HG03175 (cell line): ENCODE data around the gene SCIN.
"Not testable (repeated sequence)": the region's sequence is repeated elsewhere in the genome, so short reads cannot be mapped to it uniquely, and the experiment has no call there.

Experiments used
- ATAC-seq: cut with Tn5 transposase; IDR thresholded peaks from one replicate; pipeline ENCODE4 v1.9.1; 2021; ENCODE audit warnings: mild to moderate bottlenecking, moderate library complexity; ENCODE audit not compliant: unreplicated experiment

The SCIN gene

DNA sequence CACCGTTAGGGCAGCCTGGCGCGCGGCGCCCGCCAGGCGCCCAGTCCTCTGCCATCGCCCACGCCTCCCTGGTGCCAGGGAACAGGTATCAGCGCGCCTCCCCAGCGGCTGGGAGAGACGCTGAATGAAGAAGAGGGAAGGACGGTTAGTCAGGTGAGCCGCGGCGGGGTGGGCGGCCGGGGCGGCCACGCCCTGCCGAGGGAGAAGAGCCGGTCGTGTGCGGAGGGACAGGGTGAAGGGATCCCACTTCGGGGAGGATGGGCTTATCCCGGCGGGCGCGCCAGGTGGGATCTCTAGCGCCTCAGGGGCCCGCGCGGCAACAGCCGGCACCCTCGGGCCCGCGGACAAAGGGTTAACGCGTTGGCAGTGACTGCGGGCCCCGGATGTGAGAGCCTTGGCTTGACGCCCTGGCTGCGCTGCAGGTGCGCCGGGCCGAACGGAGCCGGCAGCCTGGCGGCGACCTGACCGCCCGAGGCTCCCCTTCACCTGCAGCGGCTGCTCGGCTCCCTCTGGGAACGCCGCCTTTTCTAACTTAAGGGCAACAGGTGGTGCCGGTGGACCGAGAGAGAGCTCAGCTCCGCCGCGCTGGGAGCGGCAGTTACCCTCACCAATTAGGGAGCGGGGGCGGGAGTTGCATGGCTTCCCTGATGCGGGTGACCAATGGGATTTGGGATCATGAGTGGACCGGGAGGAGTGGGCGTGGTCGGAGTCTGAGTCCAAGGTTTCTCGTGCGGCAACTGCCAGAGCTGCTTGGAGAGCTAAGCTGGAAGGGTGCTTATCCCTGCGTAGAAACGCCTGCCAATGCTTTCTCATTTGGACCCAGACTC lies 116.6 kb downstream of the SCIN start, which contains the start of gene ARL4A:
Gene ARL4A, plus strand, starts transcription at position 743 of the 827 bp plus-strand sequence. CDS start 622 bp downstream, outside the sequence.
- peak; percentile 69 for ATAC-seq

DNA sequence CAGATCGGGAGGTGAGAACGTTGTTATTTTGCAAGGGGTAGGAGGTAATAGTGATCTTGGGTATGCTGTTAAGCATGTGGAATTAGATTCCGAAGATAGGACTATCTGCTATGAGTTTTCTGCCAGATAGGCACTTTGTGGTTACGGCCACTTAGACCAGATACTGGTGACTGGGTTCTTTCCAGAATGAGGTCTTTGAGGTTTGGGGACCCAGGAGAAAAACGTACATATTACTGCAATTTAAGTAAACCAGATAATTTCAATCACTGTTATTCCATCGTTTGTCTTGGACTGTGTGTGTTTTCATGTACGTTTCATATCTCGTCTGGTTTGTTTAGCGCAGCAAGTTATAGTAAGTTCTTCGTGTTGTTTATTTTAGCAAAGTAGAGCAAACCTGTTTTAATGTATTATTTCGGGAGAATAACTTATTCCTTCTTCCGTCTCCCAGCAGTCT lies 117.2 kb downstream of the SCIN start:
- no peak for ATAC-seq

DNA sequence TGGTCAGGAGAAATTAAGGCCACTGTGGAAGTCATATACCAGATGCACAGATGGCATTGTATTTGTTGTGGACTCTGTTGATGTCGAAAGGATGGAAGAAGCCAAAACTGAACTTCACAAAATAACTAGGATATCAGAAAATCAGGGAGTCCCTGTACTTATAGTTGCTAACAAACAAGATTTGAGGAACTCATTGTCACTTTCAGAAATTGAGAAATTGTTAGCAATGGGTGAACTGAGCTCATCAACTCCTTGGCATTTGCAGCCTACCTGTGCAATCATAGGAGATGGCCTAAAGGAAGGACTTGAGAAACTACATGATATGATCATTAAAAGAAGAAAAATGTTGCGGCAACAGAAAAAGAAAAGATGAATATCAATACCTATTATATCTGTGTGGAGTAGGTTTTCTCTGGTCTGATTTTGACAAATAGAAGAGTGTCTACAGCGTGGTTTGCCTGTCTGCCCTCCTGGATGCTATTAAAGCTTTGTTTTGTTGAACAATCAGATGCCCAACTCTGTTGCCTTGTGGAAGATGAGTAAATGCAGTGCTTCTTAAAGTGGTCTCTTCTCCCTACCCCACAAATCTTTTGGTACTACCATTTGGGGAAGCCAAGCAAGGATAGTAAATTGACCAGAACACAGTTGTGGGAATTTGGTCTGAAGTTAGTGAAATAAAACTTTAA lies 118.1 kb downstream of the SCIN start:
- ATAC-seq, result not testable (repeated sequence)

DNA sequence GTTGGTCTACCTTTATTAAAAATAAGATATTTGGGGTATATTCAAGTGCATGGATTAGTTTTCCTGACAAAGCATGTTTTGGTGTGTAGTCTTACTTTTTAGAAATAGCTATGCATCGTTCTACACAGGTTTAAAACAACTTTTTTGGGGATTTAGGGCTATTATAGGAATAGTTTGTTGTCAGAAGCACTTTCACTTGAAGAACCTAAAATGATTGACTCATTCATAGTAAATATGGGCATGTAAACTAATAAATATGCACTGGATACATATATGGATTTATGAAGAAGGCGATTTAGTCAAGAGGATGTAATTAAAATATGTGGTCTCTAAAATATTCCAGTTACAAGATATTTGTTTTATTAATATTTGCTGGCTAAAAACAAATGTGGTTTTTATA lies 118.9 kb downstream of the SCIN start:
- no peak for ATAC-seq

DNA sequence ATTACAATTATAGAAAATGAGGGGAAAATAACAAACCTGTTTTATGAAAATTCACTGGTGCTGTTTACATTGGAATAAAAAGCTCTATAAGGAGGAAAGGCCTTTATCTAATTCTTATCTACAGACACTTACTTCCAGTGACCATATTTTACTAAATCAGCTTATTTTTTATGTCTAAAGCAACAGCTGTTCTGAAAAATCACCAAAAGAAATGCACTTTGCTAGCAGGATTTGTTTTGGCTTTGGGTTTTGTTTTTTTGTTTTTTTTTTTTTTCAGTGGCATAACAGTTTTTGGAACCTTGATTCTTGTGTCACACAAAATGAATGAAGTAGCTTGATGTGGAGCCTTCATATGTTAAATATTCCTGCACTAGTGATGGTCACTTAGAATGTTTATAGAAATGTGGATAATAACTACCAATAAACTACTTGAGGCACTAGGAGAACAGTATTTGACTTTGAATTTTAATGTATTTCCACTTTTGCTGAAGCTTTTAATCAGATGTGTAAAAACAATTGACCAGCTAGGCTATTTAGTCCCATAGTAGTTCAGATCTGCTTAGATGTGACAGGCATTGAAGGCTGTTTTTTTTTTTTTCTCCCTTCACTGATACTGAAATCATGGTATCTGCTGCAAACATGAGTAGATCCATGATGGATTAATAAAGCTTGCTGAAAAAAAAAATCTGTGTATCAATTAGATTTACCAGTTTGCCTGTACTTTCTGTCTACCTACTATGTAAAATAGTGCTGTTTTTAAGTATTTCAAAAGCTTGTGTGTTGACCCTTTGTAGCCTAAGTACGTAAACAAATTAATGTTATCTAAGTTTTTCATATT lies 119.7 kb downstream of the SCIN start:
- ATAC-seq, result no peak

DNA sequence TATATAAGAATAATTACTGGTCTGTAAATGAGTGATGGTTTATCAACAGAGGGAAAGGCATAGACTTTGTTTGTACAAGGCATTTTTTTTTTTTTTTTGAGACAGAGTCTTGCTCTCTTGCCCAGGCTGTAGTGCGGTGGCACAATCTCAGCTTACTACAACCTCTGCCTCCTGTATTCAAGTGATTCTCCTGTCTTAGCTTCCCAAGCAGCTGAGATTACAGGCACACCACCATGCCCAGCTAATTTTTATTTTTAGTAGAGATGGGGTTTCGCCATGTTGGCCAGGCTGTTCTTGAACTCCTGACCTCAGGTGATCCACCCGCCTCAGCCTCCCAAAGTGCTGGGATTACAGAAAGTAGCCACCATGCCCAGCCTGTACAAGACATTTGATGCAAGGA lies 120.9 kb downstream of the SCIN start:
- not testable (repeated sequence) for ATAC-seq

DNA sequence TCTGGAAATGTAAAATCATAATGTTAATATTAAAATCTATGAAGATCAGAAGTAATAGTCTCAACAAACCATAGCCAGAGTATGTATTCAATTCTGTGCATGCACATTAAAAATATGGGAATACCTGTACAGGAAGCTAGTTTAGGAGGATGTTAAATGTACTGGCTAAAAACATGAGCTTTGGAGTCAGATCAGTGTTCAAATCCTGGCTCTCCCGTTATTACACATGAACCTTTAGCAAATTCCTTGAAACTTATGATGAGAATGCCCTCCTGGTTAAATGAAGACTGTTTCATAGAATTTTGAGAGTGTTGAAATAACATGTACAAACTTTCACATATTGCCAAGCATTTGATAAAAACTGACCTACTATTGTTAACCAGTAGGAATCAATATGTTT lies 121.5 kb downstream of the SCIN start:
- no peak for ATAC-seq

DNA sequence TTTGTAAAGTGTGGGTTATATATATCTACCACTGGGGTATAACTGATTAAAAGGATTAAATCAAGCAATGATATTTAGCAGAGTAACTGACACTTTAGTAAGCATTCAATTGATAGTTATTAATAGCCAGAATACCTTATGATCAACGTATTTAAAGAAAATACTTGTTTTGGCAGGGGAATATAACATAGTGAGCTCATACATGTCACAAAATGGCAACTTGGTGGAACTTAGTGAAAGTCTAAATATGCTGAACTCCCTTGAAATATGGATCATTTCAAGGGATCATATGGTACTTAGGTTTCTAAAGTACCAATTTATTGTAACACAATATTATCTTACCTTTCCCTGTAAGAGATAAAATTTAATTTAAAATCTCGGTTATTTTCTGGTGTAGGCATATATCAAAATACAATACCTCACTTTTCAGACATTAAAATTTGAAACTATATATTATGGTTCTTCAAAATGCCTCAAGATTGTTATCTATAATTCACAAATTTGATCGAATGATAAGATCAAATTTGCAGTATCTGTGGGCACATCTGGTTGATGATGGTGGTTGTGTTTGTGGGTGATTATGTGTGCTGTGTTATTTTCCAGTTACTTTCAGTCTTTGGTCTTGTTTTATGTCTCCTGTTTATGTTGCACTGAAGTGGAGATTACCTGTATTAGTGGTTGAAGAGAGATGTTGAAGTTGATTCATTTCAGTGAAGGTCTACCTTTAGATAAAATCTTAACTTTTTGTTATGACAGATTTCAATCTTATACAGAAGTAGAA lies 122.1 kb downstream of the SCIN start:
- no peak for ATAC-seq

DNA sequence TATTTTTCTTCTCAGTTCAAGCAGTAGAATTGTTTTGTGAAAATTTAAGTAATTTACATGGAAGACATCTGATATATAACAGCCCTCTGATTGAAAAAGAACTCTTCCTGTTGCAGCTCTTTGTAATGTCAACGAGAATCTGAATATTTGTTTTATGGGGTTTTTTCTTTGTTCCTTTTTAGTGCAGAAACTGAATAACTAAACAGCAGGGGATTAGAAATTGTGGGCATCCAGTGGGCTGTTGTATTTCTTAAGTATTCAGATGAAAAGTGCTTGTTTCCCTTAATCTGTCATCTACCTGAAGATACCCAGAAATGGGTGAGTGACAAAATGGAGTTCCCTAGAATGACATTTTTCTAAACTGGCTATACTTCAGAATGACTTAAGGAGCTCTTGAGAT lies 124.3 kb downstream of the SCIN start:
- ATAC-seq, result no peak

DNA sequence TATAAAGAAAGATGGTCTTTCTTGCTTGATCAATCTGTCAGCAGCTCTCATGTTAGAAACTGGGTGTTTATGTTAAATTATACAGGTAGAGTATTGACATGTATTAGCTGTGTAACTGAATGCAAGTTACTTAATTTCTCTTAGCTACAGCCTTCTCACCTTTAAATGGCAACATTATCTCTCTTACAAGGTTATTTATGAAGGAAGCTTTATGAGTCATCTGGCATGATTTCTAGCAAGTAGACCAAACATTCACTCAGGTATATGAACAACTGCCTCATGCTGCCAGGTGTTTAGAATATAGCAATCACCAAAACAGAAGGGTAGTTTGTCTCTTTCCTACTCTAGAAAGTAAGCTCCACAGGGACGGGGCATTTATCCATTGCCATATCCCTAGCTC lies 125.4 kb downstream of the SCIN start:
- no peak for ATAC-seq

DNA sequence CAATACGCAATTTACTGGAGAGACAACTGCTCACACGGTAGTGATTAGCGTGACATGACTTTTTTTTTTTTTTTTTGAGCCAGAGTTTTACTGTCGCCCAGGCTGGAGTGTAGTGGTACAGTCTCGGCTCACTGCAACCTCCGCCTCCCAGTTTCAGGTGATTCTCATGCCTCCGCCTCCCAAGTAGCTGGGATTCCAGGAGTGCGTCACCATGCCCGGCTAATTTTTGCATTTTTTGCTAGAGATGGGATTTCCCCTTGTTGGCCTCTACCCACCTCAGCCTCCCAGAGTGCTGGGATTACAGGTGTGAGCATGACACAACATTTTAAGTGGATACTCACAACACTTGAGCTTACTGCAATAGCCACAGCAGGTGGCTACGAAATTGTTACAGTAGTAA lies 128.8 kb downstream of the SCIN start:
- ATAC-seq, result no peak

DNA sequence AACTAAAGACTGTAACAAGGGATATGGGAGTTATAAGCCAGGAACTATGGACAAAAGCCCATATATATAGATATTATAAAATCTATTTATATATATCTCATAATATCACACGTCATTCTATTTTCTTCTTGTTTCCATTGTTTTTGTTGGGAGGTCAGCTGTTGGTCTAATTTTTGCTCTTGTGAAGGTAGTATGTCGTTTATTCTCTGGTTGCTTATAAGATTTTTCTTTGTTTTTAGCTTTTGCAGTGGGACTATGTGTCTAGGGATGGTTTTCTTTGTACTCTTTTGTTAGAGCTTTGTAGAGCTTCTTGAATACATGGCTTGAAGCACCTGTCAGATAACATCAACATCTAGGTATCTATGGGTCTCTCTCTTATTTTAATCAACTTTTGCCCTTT lies 130.9 kb downstream of the SCIN start:
- no peak for ATAC-seq

DNA sequence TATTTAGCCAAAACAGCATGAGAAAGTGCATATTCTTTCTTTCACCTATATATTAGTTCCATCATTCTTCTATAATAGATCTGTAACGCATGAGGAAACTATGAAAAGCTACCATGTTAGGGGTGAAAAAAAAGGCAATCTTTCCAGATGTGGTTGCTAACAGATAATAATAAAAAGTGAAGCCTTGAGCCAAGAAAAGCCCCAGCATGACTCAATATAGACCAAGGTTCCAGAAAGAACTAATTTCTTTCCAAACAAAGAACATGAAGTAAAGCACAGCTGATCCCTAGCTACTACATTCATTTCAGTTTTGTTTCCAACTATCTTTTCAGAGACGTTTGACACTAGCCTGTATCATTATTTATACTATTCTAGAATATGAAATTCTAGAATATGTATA lies 133.4 kb downstream of the SCIN start:
- ATAC-seq, result no peak

DNA sequence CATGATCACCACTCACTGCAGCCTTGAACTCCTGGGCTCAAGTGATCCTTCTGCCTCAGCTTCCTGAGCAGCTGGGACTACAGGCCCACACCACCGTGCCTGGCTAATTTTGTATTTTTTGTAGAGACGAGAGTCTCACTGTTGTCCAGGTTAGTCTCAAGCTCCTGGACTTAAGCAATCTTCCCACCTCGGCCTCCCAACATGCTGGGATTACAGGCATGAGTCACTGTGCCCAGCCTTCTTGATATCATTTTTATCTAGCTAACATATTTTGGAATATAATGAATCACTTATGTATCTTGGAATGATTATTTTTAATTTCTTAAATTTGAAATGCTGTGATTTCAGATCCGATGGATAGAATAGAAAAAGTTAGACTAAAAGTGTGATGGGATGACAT lies 135.4 kb downstream of the SCIN start:
- no peak for ATAC-seq

DNA sequence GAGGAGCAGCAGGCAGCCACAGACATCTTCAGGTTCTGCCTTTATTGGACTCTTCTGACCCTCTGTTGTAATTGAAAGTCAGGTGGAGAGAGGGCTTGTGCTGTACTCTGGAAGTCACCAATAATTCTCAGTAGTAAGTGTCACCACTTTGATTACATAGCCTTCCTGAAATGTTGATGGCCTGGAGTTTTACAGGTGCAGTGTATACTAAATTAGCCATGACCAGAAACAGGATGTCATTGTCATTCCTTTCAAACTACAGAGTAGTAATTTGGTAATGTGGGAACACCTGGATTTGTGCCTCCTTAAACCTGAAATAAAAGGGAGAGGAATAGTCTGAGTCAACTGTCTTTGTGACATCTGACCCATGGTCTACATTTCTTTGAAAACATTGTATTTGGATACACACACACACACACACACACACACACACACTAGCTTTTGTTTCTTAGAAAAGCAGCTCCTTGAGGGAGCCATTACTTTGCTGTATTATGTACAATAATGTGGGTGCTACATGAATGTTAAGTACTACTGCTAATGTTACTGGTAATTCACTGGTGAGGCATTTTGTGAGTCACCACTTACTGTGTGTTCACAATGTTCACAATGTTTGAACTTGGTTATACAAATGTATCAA lies 136.5 kb downstream of the SCIN start:
- ATAC-seq, result no peak

DNA sequence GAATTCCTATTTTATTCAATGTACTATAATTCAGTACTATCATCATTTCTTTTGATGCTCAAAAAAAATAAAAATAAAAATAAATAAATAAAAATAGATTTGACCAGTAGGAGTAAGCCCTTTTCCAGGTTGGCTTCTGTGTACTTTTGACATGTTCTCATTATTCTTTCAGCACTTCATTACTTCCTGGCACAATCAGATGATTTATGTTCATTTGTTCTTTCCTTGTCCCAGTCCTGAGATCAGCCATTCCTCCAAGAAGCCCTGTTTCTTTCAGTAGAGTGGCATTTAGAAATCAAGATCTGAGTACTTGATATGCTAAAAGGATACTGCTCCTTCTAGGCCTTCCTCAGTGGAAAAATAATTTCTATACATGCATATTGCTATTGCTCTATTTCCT lies 137.8 kb downstream of the SCIN start:
- ATAC-seq, result no peak
